AG08395 (cell line): ENCODE measurements around the gene STAG1.
A peak's percentile ranks its signal among the peaks of the same experiment; 100 is the strongest.

Experiments used
- DNase-seq: peaks from one replicate; pipeline ENCODE4 v3.0.0; 2012; ENCODE audit warnings: mixed read lengths, low spot score

STAG1 gene

GRCh38 chr3:136327671-136328070, 424.5 kb downstream of the STAG1 start:
- no peak for DNase-seq

DNA sequence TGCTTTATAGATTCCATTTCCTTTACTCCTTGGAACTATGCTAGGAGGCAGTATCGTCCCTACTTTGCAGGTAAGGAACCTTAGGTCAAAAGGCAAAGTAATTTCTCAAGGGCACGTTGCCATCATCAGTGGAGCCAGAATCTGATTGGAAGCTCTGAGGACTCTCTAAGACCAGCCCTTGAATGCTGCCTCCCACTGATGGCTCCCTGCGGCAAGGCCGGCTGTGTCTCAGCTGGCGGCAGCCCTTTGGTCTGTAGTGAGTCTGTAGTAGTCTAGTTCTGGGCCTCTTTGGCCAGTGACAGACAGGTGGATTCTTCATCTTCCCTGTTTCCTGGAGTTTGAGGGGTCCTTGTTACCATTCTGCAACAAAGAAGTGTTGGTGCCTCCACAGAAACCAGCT, 425.9 kb downstream of the STAG1 start:
- DNase-seq, result no peak

DNA sequence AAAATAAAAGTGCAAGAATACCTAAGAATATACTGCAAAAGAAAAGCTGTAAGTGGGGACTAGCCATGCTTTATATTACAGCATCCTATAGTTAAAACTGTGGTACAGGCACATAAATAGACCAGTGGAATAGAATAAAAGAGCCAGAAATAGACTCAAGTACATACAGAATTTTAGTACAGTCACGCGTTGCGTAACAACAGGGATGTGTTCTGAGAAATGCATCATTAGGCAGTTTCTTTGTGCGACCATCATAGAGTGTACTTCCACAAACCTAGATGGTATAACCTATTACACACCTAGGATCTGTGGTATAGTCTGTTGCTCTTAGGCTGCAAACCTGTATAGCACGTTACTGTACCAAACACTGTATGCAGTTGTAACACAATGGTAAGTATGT, 440.2 kb downstream of the STAG1 start:
- DNase-seq, result no peak

DNA sequence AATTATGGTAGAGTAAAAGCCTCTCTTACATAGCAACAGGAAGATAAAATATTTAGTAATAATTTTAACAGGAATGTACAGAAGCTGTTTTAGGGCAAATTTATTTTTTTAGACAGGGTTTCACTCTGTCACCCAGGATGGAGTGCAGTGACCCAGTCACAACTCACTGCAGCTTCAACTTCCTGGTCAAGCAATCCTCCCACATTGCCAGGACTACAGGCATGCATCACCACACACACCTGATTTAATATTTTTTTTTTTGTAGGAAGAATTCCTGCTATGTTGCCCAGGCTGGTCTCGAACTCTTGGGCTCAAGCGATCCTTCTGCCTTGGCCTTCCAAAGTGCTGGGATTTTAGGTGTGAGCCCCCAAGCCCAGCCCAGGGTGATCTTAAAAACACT, 440.9 kb downstream of the STAG1 start:
- no peak for DNase-seq

DNA sequence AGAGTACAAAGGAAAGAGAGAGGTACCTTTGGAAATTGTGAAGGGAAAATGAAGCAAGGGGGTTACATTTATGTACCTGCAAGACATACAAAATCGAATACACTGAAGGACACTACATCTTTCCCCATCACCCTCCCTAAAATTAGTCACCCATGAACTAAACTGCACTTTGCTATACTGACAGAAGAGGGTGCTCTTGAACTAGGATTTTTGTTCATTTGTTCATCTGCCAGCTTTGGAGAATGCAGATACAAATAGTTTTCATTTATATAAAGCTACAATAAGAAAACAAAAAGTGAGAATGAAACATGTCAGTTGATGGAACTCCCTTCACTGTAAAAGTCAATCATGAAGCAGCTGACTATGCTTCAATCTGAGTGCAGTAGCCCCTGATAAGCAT, 446.3 kb downstream of the STAG1 start:
- DNase-seq, result peak; percentile 50

DNA sequence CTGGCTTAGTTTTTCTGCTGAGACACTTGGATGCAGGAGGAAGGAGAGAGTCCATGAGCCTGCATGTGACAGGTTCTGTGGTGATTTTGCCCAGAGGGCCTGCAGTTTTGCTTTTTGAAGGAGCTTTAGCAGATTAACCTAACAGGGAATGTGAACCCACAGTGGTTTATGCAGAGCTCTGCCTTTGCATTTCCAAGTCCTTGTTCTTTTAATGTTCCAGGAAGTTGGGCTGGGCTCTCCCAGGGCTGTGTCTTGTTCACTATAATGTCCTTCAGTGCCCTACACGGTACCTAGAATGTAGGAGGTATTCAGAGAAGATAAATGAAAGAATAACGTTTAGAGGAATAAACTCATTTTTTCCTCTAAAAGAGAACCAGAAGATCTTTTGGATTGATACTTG, 451.7 kb downstream of the STAG1 start:
- DNase-seq, result no peak

DNA sequence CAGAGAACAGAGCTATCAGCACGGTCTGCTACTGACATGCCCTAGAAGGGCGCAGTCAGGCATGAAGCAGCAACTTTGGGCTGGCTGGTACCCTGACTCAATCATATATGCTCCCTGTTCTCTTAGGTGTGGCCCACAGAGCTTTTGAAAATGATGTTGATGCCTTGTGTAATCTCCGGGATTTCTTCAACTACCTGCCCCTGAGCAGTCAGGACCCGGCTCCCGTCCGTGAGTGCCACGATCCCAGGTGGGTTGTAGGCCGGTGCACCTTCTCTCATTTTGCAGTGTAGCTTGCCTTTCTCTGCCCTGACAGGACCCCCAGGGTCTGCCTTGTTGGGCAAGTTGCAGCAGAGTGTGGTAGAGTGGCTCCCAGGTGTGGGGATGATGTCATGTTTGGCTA, 454.4 kb downstream of the STAG1 start:
- DNase-seq, result no peak

DNA sequence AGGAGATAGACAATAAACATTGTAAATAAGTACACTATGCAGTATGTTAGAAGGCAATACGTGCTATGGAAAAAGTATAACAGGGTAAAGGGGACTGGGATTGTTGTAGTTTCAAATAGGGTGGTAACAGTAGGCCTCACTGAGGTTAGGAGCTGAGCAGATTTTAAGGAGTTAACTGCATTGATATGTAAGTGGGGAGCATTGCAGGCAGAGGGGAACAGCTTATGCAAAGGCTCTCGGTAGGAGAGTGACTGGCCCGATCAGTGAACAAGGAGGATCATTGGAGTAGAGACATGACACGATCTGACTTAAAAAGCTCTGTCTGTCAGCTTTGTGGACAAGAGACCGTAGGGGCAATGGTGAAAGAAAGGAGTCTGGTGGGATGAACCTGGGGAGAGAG, 455.2 kb downstream of the STAG1 start:
- DNase-seq, result no peak

- DNase-seq, result no peak
Measured at GRCh38 chr3:136294176-136294575, 458.0 kb downstream of the STAG1 start.

- DNase-seq, result no peak
Measured at GRCh38 chr3:136293279-136293678, 458.9 kb downstream of the STAG1 start.

DNA sequence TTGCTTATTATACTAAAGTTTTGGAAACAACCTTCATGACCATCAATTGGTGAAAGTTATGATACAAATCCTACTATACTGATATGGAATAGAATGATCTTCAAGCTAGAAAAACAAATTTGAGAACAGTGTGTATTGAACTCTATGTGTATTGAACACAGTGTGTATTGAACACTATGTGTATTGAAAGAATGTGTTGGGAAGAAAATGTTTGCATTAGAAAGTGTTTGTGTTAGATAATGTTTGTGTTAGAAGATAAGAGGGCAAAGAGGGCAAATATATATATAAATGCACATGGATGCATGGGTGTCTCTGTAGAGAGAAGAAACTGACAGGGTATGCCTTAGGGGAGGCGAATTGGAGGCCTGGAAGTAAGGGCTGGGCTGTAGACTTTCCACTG, 459.7 kb downstream of the STAG1 start:
- DNase-seq, result no peak

GRCh38 chr3:136291302-136291701, 460.9 kb downstream of the STAG1 start:
- no peak for DNase-seq
